Nephron progenitor cell (in vitro differentiated cells): Measurements from ENCODE around the gene CD46.

Experiments
- DNase-seq: peaks from one replicate; pipeline ENCODE4 v3.0.0; 2021
- H3K27ac Mint-ChIP-seq: 2 replicates; pipeline ENCODE4 v1.8.0; 2021; ENCODE audit warnings: mild to moderate bottlenecking, moderate library complexity, mixed read lengths
- H3K27me3 Mint-ChIP-seq: 2 replicates; pipeline ENCODE4 v1.8.0; 2021; ENCODE audit warnings: mild to moderate bottlenecking, low read depth, mixed read lengths; ENCODE audit not compliant: poor library complexity
- H3K36me3 Mint-ChIP-seq: 2 replicates; pipeline ENCODE4 v1.8.0; 2021; ENCODE audit warnings: low read depth, mixed read lengths
- H3K4me1 Mint-ChIP-seq: 2 replicates; pipeline ENCODE4 v1.8.0; 2021; ENCODE audit warnings: mixed read lengths
- H3K4me3 Mint-ChIP-seq: 2 replicates; pipeline ENCODE4 v1.8.0; 2021; ENCODE audit warnings: mild to moderate bottlenecking, moderate library complexity, mixed read lengths
- H3K9me3 Mint-ChIP-seq: 2 replicates; pipeline ENCODE4 v1.8.0; 2021; ENCODE audit warnings: mild to moderate bottlenecking, moderate library complexity, mixed read lengths
- TF ChIP-seq, protein P1 (sequence below): fragments of 200-600 bp; sonication (generic); IDR thresholded peaks from 2 replicates; pipeline ENCODE4 v1.5.0; 2021; ENCODE audit warnings: antibody characterized with exemption

The CD46 gene

DNA sequence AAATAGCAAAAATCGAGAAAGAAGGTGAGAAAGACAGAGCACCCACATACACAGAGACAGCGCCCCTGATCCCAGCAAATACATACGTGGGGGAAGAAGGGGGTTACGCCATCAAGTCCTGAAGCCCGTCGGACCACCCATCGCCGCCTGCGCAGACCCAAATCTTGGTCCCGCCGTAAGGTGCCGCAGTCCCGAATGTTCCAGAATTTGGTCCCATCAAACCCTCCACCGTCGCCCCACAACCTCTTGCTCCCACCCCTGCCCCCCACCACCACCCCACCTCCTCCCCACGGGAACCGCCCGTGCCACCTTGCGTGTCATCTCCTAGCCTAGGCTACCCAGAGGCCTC, 71.7 kb downstream of the CD46 start:
- Mint-ChIP-seq H3K27me3 (peaks cover 3% of the 10 kb centered on the region), H3K4me1 (peaks cover 60% of the 10 kb centered on the region), H3K27ac (no peak overlapping the region), H3K4me3 (no peak overlapping the region), H3K9me3 (no peaks in the 10 kb centered on the region), H3K36me3 (no peaks in the 10 kb centered on the region)
- TF ChIP-seq, protein P1, sequence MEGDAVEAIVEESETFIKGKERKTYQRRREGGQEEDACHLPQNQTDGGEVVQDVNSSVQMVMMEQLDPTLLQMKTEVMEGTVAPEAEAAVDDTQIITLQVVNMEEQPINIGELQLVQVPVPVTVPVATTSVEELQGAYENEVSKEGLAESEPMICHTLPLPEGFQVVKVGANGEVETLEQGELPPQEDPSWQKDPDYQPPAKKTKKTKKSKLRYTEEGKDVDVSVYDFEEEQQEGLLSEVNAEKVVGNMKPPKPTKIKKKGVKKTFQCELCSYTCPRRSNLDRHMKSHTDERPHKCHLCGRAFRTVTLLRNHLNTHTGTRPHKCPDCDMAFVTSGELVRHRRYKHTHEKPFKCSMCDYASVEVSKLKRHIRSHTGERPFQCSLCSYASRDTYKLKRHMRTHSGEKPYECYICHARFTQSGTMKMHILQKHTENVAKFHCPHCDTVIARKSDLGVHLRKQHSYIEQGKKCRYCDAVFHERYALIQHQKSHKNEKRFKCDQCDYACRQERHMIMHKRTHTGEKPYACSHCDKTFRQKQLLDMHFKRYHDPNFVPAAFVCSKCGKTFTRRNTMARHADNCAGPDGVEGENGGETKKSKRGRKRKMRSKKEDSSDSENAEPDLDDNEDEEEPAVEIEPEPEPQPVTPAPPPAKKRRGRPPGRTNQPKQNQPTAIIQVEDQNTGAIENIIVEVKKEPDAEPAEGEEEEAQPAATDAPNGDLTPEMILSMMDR = no peak
- DNase-seq = no peak

DNA sequence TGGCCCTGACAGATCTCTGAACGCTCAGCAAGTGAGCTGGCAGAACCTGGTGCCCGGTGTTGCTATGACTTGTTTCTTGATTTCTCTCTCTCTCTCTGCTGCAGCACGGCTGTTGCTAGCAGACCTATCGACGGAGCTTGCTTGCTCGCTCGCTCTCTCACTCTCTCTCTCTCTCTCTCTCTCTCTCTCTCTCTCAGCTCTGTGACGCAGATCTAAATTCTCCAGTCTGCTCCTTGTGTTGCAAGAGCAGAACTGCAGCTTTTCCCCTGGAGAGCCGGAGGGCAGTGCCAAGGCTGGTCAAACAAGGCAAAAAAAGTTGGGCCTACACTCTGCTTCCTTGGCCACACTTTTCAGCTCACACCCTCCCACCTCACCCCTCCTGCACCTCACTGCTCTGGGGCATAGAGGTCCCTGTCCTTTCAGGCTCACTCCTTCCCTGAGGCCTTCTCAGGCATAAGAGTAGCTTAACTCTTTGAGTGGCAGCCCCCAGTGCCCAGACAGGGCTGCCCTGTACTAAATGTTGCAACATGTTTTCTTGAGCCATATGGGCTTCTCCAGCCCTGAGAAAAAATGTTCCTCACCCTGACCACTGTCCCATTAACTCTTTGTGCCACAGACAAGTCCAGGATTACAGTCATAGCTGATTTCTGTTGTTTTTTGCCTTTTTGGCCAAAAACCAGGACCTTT, 72.2 kb downstream of the CD46 start:
- DNase-seq = peak; percentile 31
- Mint-ChIP-seq H3K9me3 (no peaks in the 10 kb centered on the region), H3K4me3 (peak overlapping the region; percentile 6), H3K27ac (no peak overlapping the region), H3K36me3 (no peaks in the 10 kb centered on the region), H3K4me1 (peaks cover 55% of the 10 kb centered on the region), H3K27me3 (peaks cover 3% of the 10 kb centered on the region)
- TF ChIP-seq, protein P1 = peak; percentile 16

DNA sequence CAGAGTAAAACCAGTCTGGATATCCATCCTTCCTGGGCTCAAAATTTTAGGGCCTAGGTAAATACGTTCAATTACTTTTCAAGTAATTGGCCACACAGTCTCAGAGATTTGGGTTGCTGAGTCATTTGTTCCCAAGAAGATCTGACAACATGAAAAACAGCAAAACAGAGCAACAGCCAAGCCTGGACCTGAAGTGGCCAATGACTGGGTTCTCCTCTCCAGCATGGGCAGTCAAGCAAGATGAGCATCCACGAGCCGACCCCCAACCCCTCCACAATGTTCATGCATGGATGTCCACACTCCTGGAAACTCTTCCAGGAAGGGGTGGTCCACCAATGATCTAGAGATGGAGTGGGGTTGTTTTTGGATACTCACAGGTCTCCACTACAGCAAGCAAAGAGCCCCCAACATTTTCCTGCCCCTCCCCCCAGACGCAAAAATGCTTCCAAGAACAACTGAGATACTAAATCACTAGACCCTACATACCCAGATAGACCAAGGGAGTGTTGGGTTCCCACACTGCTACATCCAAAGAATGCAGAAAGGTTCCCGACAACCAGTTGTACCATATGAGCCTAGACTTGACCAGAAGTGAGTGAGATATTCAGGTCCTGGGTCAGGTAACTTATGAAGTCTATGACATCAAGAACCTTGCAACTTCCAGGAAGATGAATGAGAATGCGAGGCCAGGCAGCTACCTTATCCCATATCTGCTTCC, 73.0 kb downstream of the CD46 start:
- Mint-ChIP-seq H3K4me1 (peaks cover 53% of the 10 kb centered on the region), H3K9me3 (no peaks in the 10 kb centered on the region), H3K27ac (peak overlapping the region; percentile 36), H3K4me3 (peak overlapping the region; percentile 4), H3K36me3 (no peaks in the 10 kb centered on the region), H3K27me3 (peaks cover 3% of the 10 kb centered on the region)
- DNase-seq = no peak
- TF ChIP-seq, protein P1 = no peak

DNA sequence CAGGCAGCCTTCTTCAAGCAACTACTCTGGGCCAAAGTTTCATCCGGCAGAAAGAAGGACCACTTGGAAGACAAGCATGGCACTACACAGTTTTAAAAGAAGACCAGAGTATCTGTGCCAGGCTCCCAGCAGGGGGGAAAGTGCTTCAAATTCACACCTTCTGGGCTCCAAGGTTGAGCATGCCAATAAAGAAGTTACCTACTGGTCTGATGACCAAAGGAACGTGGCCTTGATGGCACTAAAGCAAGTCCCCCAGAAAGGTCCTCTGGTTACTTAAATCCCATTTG, 73.5 kb downstream of the CD46 start:
- DNase-seq = no peak
- TF ChIP-seq, protein P1 = no peak
- Mint-ChIP-seq H3K36me3 (no peaks in the 10 kb centered on the region), H3K4me1 (peaks cover 53% of the 10 kb centered on the region), H3K27me3 (peaks cover 3% of the 10 kb centered on the region), H3K4me3 (no peak overlapping the region), H3K9me3 (no peaks in the 10 kb centered on the region), H3K27ac (no peak overlapping the region)

DNA sequence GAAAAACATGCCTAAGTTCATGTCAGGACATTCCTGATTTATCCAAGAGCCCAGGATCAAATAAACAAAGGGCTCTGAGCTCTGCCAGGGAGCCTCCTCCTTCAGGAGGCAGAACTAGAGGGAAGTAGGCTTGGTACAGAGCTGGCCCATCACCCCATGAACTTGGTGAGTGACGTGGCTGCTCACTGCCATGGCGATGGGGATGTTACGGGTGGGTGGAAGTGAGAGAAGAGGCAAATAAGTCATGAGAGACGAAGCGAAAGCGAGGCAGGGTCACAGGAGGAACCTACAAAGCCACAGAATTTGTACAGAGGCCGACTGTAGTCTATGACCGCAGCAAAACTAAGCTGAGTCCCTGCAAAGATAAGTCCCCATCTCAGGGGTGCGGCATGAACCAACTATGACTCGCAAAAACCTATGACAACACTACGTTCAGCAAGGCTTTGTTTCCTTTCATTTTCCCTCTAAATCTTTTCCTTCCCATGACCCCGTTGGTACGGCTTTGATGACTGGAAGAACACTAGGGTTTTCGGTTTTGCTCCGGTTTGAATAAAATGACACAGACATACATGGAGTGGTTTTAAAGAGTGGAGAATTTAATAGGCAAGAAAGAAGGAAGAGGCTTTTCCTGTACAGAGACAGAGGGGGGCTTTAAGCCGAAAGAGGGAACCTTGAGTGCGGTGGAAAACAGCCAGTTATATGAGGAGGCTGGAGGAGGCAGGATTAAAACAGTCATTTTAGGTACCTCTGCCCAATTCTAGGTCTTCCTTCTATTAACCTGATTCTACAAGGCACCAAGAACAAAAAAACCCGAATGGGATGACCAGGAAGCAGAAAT, 74.1 kb downstream of the CD46 start:
- no peaks in the 10 kb centered on the region for H3K36me3 Mint-ChIP-seq
- TF ChIP-seq, protein P1 = no peak
- H3K9me3 Mint-ChIP-seq = no peaks in the 10 kb centered on the region
- H3K27me3 Mint-ChIP-seq = peaks cover 3% of the 10 kb centered on the region
- H3K27ac Mint-ChIP-seq = peak overlapping the region; percentile 21
- peaks cover 57% of the 10 kb centered on the region for H3K4me1 Mint-ChIP-seq
- H3K4me3 Mint-ChIP-seq = no peak overlapping the region
- no peak for DNase-seq
